SK-N-DZ (cell line): ENCODE measurements around the gene SETD3. TPM values are rescaled to one million over a fixed set of nuclear protein-coding genes. Genes with fewer than 3 reads are reported as not detected.

Experiments used
- DNase-seq: peaks from one replicate; pipeline ENCODE4 v3.0.0-alpha.2; 2015; ENCODE audit warnings: low spot score
- polyA plus RNA-seq, 2 experiments: library from polyadenylated mRNA; depleted of rRNA; stranded (reverse); fragments of >200 nt; gene quantifications; 2 replicates each; pipeline ENCODE4 v1.2.3, GENCODE V29; 2014

Gene SETD3
- polyA plus RNA-seq (2014; cell fraction: cytosol; rRNA removed) = 27.4 and 30.3 TPM in 2 replicates
- polyA plus RNA-seq (2014; cell fraction: nucleus; rRNA removed) = 15.8 and 19.2 TPM in 2 replicates

DNA sequence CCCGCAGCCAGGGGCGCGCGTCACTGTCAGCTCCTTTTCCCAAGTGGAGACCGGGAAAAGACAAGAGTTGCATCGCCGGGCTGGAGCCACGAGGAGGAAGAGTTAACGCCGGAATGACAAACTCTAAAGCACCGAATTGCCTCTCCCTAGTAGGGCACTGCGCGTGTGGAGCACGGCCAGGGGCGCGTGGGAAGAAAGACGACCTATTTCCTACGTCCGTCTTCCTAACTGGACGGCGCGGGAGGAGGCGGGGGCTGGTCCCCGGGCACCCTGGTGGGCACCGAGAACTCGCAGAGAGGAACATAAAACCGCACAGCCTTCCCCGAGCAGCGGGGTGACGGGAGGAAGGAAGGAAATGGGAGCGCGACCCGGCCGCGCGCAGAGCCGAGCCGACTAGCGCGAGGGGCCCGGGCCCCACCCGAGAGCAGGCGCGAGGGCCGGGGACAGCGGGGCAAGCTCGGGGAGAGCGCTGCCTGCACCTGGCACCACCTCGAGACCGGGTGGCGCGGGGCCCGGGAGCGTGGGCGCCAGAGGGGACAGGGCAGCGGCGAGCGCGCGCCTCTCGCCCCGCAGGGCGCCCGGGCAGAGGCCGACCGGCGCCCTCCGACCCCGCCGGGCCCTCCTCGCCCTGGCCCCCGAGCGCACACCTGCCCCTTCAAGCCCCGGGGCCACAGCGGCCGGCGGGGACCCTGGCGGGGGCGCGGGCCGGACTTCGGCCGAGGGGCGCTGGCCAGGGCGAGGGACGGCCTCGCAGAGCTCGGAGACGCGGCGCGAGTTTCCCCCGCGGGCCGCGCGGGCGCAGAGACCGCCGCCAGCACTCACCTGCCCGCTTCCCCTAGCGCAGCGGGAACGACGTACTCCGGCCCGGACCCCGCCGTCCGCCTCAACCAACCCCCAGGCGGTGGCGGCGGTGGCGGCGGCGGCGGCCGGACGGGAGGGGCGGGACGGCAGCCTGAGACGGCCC is at the start of gene SETD3:
SETD3 (minus strand) TSS at position 954 of the 964 bp plus-strand sequence. CDS start 15,054 bp downstream, outside the sequence.
- DNase-seq = peak; percentile 10

DNA sequence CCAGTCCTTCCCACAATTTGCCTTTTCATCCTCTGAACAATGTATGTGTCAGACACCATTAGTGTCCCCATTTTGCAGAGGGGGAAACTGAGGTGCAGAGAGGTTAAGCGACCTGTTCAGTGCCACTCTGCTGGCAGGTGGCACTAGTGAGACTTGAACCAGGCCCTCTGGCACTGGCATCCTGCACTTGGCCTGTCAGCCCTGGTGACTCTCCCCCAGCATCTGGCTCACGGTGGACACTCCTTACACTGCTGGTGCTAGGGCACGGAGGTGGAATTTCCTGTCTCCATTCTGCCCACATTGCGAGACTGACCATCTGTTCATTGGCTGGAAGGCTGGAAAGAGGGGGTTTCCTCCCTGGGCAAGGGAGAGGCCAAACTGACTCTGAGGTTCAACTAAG is 49.2 kb upstream of the SETD3 start:
- no peak for DNase-seq

DNA sequence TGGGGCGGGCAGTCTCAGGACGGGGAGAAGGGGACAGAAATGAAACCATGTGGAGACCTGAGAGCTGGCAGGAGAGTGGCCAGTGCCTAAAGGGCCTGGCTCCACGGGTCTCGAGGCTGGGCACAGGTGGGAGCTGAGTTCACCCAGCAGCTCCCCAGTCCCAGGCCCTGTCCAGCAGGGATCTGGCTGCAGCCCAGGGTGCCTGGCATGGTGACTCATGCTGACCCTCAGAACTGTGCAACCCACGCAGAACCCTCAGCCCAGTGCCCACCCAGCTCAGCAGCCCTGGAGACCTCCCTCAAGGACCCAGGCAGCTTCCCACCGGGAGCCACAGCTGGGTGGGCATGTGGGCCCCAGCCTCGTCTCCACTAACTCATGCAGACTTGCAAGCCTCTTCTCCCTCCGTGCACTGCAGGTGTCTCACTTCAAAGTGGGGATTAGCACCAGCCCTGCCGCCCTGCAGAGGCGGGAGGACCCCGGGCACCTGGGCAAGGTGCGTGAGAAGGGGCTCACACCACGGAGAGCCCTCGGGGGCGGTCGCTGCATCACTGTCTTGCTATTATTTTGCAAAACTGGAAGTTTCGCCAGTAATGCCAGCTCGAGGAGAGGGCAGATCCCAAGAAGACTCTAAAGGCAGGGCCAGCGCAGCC is 46.9 kb upstream of the SETD3 start:
- no peak for DNase-seq

DNA sequence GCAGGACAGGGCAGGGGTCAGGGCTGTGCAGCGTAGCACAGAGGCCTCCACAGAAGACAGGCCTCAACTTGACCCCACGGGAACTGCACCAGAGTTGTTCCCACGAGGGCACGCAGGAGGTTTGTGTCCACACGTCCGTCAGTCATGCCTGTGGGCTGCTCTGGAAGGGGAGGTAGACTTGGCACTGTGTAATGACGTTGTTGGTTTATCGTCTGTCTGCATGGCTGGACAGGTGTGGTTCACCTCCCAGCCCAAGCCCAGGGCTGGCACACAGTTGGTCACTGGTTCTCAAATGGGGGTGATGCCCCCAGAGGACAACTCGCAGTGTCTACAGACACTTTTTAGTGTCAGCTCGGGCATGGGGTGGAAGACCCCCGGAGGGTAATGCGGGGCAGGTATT is 46.4 kb upstream of the SETD3 start:
- no peak for DNase-seq

DNA sequence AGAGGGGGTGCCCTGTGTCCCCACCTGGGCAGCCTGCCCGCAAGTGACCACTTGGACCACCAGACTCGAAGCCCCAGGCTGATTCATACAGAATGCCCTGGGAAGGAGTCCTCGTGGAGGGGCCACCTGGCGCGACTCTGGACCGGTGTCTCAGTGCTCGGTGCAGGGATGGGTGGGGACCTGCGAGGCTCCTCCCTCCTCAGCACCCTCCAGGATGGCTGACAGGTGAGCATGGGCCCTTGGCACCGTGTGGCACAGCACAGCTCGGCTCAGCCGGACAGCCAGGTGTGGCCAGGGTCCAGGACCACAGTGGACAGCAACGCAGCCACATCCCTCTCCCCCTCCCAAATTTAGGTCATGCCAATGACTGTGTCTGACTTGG is 45.0 kb upstream of the SETD3 start:
- no peak for DNase-seq

DNA sequence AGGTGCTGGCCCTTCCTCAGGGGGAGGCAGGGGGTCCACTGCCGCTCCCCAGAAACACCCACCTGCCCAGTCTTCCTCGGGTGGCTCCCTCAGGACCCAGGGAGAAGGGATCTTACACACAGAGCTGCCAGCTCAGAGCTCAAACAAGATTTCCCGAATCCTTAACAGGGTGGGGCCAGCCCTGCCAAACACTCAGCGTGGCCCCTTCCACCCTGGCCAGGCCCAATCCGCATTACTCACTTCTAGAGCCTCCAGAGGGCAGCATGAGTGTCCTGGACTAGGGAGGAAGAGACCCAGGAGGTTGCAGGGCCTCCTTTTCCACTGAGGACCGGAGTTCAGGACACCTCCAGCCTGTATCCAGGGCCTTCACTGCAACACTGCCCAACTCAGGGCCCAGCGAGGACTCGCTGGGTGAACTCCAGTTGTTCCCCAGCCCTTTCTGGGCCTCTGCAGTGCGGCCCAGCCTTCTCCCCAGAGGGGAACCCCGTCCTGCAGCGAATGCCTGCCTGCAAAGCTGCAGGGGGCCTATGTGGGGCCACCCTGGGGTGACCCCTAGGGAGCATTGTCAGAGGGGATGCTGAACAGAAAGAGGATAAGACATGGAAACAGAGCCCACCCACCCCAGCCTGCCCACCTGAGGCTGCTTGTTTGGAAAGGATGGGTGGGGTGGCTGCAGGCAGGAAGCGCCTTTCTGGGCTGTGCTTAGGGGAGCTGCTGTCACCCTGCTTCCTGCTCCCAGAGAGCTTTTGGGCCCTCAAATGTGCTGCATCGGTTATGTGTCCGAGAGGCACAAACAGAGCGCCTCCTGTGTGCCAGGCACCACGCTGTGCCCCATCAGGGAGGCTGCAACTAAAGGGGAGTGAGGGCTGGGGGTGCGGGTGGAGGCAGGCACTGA is 44.4 kb upstream of the SETD3 start:
- DNase-seq = no peak

DNA sequence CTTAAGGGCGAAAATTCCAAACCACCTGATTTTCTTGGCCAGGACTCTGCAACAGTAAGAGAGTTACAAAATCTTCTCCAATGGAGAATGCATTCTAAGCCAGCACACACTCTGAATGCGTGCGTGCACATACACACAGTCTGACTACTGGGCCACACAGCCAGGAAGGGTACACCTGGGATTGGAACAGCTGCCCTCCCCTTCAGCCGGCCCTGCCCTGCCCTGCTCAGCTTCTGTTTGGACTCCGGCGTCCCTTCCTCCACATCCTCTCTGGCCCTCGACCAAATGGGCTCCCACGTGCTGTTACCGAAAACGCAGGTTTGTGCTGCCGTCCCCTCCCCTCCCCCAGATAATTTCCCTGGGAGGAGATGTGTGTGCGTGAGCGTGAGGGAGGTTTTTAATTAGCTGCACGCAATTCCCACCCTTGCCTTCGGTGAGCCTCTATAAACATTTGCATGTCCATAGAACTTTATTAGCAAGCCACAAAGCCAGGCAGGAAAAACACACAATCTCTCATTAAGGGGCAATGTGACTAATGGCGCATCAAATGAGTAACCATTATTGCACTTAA is 43.5 kb upstream of the SETD3 start:
- DNase-seq = no peak

DNA sequence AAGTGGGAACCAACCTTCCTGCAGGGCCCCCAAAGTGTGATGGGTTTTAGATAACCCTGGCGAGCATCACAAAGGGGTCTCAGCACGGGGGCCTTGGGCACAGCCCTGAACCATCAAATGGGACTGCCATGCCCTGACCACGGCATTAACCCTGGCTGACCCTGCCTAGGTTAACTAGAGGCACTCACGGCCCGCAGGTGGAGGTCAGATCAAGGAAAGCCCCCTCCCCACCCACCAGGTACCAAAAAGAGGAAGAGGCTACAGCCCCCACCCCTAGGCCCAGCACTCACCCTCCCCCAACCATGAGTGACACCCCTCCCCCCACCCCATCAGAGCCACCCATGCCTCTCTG is 43.0 kb upstream of the SETD3 start:
- no peak for DNase-seq

DNA sequence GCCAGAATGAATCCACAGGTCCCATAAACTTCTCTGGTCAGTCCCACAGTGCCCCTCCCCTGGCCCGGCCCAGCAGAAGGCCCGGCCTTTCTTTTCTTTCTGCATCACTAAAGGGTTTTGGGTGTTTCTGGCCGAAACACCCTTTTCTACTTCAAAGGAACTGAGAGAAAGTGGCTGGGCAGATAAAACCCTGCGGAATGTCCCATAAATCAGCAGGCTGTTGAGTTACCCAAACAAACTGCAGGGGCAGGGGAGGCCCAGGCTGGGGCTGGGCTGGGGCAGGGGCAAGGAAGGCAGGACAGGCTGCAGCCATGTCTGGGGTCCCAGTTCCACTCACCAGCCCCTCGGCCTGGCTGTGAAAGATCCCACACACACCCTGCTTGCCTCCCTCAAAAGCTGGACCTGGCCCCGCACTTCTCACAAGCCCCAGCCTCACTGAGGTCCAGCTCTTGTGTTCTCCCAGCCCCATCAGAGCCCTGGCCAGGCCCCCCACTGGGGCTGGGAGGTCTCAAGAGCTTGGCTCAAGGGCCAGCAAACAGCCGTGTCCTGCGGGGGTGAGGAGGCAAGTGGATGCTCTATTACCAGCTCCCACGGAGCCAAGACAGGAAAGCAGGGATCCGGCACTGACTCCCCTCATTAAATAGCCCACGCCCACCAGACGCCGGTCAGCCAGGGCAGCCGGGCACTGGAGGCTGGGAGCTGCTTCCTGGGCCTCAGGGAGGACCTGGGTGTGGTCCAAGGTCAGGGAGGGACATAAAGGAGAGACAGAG is 42.5 kb upstream of the SETD3 start:
- no peak for DNase-seq

DNA sequence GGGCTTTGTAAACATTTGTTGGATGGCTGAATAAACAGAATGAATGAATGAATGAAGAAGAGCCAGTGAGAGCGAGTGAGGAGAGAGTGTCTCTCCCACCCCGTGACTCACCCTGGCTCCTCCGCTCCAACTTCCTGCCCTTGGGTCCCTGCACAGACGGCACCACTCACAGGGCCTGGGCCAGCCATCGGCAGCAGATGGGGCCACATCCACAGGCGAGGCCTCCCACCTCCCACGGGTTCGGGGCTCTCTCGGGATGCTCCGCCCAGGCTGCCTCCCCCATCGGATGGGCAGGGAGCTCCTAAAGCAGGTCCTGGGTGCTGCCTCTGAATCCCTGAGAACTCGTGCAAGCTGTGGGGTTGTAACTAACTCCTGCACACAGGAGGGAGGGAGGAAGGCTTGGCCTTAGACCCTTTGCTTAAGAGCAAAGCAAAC is 41.8 kb upstream of the SETD3 start:
- no peak for DNase-seq

DNA sequence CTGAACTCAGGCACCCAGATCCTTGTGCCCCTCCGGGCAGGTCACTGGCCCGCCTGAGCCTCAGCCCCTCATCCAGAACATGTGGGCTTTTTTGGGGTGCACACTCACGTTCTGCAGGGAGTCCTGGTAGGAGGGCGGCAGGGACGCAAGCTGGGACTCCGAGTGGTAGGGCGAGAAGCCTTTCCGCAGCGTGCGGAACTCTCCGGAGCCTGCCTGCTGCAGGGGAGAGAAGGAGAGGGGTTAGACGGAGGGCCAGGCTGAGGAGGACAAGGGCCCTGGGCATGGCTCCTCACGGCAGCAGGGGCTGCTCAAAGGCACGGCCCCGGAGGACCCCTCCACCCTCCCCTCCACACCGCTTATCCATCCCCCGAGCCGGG is 41.4 kb upstream of the SETD3 start:
- no peak for DNase-seq

DNA sequence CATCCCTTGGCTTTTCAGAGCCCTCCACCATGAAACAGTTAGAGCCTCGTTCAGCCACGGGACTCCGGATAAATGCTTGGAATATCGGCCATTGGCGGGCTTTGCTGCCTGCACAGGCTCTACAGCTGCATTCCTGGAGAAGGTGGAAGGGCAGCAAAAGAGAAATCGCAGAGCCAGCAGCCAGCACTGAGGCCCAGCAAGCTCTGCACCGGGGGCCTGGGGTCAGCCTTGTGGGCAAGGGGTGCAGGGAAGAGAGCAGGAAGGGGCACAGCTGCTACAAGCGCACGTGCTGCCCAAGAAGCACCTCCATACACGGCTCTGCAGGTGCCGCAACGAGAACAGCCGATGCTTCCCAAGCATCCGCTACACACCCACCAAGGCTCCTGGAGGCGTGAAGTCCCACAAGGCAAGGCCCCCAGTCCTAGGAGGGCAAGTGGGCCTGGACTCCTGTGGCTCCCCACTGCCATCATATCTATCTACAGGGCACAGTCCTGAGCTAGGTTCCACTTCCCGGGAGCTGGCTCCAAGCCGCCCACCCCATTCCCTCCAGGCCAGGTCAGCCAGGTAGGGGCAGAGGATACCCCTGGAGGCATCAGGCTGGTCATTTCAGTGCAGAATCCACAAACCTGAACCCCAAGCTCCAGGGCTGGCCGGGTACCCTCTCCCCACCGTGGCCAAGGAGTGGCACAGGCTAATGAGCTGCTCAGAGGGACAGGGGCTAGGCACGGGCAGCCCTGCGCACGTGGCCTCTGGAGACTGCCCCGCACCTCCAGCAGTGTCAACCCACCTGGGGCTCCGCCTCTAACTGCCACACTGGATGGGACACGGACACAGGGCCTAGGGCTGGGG is 40.7 kb upstream of the SETD3 start:
- DNase-seq = no peak

DNA sequence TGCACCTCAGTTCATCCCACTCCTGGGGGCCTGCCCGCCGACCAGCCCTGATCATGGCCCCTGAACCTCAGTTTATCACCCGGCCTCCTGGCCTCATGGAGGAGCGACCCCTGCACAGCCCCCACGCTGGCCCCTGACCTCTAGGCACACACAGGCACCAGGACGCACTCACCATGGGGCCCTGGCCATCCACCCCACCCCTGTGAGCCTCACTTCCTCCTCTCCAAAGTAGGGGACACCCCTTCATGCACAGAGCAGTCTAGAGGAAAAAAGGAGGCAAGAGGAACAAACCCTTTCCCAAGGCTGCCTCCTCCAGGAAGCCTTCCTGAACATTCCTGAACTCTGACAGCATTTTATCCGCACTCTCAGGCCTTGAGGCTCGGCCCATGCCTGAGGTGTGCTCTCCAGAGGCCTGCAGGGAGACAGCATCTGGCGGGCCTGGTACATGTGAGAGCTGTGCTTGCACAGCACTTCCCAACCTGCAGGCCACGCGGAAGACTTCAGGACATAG is 40.0 kb upstream of the SETD3 start:
- no peak for DNase-seq

DNA sequence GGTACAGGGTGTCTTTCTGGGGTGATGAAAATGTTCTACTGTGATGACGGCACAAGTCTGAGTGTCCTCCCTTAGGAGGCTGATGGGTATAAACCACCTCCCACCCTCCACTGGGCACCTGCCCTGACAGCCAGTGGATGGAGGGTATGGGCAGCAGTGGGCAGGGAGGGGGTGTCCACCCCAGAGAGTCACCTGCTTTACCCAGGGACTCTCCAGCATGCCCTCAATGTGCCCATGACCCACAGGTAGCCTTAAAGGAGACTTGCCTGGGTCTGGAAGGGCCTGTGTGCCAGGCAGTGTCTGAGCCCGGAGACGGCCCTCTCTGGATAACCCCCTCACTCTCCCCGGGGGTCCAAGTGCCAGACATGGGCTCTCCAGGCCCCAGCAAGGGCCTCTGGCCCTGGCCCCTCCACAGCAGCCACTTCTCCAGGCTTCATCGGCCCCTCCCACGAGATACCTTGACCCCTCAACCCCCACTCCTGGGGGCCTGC is 39.3 kb upstream of the SETD3 start:
- no peak for DNase-seq

DNA sequence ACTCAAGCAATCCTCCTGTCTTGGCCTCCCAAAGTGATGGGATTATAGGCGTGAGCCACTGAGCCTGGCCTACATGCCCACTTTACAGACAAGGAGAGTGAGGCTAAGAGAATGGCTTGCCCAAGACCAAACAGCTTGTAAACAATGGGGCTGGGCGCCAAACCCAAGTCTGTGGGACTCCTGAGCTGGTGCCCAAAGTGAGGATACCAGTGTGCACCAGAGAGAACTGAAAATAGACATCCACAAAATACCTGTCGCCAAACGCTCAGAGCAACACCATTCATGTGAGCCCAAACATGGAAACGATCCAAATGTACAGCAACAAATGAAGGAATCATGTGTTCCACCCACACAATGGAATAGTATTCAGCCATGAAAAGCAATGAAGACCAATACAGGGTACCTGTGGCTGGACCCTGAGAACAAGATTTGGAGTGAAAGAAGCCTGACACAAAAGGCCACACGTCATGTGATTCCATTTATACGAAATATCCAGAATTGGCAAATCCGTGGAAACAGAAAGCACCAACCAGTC is 38.8 kb upstream of the SETD3 start:
- no peak for DNase-seq

DNA sequence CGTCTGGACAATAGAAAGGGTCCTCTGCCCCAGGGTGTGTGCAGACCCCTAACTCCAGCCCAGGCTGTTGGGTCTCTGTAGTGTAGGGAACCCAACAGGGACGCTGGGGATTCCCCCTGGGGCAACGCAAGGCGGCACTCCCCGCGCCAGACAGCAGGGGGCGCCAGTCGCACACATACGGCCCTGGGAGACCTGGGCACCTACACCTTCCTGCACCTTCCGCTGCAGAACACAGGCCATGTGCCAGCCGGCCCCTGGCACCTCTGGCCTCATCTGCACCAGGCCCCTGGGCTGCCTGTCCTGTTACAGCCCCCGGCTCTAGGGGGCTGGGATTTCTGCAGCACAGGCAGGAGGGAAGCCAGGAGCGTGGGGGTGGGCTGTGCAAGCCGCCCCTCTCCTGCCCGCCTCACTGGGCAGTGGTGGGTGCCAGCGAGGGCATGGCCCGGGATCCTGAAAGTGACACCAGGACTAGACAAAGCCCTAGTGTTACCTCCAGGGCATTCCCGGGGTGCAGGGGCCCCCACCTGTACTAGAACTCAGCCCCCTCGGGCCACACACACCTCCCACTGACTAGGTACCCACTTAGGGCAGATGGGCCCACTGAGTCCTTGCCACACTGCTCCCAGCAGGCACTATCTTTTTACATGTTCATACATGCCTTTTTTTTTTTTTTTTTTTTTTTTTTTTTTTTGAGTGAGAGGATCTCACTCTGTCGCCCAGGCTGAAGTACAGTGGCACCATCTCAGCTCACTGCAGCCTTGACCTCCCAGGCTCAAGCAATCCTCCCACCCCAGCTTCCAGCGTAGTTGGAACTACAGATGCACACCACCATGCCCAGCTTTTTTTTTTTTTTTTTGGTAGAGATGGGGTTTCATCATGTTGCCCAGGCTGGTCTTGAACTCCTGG is 38.0 kb upstream of the SETD3 start:
- DNase-seq = peak; percentile 27

DNA sequence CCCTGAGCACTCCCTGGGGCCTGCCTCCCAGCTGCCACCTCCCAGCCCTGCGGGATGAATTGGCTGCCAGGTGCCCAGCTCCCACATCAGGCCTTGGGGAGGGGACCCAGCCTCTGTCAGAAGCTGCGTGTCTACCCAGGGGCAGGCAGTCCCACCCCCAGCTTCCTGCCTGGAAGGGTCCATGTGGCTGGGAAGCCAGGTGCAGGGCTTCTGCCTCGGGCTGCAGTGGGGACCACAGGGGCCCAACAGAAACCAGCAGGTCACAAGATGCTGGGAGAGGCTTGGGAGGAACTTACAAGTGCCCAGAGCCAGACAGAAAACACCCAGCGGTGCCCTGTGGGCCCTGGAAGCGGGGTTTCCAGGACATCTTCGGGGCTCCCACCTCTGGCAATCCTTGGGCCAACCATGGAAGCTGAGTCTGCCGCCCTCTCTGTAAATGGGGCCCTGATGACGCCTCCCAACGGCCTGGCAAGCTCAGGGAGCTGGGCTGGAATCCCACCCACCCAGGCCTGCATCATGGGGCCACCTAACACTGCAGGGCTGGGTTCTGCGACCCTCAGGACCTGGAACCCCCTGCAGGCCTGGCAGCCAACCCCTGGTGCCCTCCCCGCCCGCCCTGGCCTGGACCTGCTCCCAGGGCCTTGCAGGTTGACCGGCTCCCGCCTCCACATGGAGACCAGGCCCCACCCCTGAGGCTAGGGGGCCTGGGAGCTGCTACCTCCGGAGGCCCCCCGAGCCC is 37.2 kb upstream of the SETD3 start:
- DNase-seq = no peak
